ENCODE data around the gene ANKS3.
A peak's percentile ranks its signal among the peaks of the same experiment; 100 is the strongest.
"Not testable (repeated sequence)": the region's sequence is repeated elsewhere in the genome, so short reads cannot be mapped to it uniquely, and the experiment has no call there.

The ANKS3 gene

DNA sequence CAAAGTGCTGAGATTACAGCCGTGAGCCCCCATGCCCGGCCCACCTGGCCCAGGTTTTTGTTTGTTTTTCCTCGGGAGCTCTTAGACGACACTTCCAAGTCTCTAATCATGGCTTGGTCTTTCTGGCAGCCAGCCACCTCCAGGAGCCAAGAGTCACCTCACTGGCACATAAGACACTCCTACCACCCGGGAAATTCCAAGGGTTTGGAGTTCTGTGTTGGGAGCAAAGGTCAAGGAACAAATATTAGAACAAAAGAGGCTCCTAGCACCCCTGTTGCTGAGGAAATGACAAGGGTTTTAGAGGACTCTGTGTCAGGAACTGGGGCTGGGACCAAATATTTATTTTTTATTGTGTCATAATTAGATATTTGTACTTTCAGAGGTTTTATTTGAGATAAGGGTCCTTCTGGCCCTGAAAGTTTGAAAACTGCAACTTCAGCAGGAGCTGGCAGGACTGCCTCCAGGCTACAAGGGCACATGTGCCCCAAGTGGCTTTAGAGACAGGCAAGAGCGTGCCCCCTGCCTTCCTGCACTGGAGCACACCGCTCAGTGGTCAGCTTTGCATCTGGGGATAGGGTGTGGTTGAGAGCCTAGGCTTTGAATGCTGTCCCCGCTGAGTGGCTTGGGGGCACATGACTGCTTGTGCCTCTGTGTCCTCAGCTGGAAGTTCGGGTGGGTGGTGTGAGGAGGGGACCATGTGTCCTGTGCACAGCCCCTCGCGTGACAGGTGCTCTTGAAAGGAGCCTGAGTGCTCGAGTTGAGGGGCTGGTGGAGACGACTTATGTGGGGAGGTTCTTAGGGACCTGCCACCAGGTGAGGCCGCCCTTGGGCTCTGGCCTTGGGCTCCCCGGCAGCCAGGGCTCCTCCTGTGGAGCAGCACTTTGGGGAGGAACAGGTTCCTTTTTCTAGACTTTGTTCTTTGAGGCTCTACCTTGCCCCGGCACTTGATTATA, 79.8 kb downstream of the ANKS3 start:
- TF ChIP-seq, protein P1, sequence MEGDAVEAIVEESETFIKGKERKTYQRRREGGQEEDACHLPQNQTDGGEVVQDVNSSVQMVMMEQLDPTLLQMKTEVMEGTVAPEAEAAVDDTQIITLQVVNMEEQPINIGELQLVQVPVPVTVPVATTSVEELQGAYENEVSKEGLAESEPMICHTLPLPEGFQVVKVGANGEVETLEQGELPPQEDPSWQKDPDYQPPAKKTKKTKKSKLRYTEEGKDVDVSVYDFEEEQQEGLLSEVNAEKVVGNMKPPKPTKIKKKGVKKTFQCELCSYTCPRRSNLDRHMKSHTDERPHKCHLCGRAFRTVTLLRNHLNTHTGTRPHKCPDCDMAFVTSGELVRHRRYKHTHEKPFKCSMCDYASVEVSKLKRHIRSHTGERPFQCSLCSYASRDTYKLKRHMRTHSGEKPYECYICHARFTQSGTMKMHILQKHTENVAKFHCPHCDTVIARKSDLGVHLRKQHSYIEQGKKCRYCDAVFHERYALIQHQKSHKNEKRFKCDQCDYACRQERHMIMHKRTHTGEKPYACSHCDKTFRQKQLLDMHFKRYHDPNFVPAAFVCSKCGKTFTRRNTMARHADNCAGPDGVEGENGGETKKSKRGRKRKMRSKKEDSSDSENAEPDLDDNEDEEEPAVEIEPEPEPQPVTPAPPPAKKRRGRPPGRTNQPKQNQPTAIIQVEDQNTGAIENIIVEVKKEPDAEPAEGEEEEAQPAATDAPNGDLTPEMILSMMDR (conservative IDR thresholded peaks at IDR 0.05): no peak
- no peak for TF ChIP-seq ZFX (IDR thresholded peaks at IDR 0.05)
- peak overlapping the region; percentile 65 for H3K27ac ChIP-seq

DNA sequence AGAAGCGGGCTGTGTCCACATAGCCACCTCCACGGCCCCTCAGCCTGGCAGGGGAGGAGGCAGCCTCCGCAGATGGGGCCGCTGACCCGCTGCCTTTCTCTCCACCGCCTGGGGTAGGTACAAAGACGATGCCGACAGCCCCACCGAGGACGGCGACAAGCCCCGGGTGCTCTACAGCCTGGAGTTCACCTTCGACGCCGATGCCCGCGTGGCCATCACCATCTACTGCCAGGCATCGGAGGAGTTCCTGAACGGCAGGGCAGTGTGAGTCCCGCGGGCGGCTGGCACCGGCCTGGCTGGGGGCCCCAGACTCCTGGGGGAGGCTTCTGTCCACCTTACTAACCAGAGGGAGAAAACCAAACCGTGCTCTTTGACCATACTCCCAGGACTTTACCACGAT, 81.5 kb downstream of the ANKS3 start:
- TF ChIP-seq, protein P1 (conservative IDR thresholded peaks at IDR 0.05): no peak
- no peak for TF ChIP-seq ZFX (IDR thresholded peaks at IDR 0.05)
- no peak overlapping the region for H3K27ac ChIP-seq

DNA sequence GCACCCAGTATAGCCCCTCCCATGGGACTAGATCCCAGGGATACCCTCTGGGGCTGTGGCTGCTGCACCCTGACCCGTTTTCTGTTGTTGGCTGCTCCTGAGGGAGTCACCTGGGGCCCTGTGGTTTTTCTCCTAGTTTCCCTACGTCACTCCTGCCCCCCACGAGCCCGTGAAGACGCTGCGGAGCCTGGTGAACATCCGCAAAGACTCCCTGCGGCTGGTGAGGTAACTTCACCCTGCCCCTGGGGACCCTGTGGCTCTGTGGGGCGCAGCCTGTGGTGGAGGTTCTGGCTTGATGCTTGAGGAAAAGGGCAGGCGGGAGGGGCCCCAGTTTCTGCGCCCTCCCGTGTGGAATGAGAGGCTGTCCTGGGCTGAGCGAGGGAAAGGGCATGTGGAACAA, 82.2 kb downstream of the ANKS3 start:
- no peak overlapping the region for H3K27ac ChIP-seq
- TF ChIP-seq, protein P1 (conservative IDR thresholded peaks at IDR 0.05): no peak
- no peak for TF ChIP-seq ZFX (IDR thresholded peaks at IDR 0.05)

DNA sequence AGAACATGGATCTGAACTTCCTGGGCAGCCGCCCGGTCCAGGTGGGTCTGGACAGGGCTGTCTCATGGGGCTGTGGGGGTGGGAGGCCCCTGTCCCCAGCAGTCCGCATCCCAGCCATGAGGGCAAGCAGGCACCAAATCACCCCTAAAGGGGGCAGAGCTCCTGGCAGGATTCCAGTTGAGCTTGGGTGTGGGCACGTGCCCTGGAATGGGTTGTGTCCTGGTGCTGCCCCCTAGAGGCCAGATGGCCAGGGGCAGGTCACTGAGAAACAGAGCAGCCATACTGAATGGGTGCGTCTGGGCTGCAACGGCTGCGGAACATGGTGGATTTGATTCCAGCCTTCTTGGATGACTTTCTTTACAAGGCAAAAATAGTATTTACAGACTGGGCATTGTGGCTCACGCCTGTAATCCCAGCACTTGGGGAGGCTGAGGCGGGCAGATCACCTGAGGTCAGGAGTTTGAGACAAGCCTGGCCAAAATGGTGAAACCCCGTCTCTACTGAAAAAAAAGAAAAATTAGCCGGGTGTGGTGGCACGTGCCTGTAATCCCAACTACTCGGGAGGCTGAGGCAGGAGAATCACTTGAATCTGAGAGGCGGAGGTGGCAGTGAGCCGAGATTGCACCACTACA, 83.5 kb downstream of the ANKS3 start:
- TF ChIP-seq, protein P1 (conservative IDR thresholded peaks at IDR 0.05): peak; percentile 94
- H3K27ac ChIP-seq: not testable (repeated sequence)

DNA sequence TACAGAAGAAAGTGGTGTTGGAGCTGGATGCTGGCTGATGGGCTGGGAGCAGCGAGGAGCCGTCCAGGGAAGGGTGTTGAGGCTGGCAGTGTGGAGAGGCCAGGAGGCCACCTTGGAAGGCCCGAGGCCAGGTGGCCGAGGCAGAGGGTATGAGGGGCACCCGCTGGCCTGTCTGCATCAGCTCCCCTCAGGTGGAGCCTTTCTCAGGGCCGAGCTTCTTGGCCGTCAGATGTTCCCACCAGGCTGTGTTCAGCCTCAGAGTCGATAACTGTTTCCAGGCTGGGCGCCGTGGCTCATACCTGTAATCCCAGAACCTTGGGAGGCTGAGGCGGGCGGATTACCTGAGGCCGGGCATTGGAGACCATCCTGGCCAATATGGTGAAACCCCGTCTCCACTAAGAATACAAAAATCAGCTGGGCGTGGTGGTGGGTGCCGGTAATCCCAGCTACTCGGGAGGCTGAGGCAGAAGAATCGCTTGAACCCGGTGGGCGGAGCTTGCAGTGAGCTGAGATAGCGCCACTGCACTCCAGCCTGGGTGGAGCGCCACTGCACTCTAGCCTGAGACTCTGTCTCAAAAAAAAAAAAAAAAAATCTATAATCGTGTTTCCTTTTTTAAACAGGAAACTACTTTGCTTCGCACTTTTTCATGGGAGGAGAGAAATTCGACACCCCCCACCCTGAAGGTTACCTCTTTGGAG, 84.2 kb downstream of the ANKS3 start:
- TF ChIP-seq, protein P1 (conservative IDR thresholded peaks at IDR 0.05): no peak
- TF ChIP-seq ZFX (IDR thresholded peaks at IDR 0.05): no peak
- H3K27ac ChIP-seq: no peak overlapping the region

DNA sequence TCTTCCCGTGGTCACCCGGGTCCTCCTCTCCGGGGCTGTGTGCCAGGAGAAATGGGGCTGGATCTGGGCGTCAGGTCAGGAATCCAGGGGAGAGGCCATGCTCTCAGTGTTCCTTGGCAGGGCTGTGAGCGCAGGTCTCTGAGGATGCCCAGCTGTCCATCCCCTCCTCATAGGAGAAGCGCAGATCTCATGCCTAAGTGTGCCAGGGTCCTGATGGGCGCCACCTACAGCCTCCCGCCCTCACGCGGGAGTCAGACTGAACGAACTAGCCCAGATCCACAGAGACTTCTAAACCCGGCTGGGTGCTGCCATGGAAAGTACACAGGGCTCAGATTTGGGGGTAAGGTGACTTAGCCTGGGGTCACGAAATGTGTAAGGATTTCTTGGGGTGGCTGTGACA, 85.2 kb downstream of the ANKS3 start:
- H3K27ac ChIP-seq: no peak overlapping the region
- TF ChIP-seq, protein P1 (conservative IDR thresholded peaks at IDR 0.05): no peak
- no peak for TF ChIP-seq ZFX (IDR thresholded peaks at IDR 0.05)

DNA sequence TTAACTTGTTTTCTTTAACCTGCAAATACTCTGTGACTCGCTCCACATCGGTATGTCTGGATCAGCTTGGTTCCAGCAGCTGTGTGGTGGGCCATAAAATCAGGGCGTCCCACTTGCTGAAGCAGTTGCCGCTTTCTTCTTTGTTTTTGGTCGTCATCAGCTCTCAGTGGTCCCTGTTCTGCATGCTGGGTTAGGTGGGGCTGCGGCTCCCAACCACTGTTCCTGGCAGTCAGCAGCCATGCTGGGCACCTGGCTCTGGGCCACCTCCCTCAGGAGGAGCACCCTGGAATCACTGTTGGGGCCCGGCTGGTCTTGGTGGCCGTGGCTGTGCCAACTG, 86.5 kb downstream of the ANKS3 start:
- H3K27ac ChIP-seq: no peak overlapping the region
- TF ChIP-seq ZFX (IDR thresholded peaks at IDR 0.05): no peak
- TF ChIP-seq, protein P1 (conservative IDR thresholded peaks at IDR 0.05): no peak

Data from C4-2B (cell line).